ENCODE results near the gene GPC6. TPM values are rescaled to one million over a fixed set of nuclear protein-coding genes. Genes with fewer than 3 reads are reported as not detected.

GPC6 gene
- total and polyA plus RNA-seq, 10 donors: 0.22 to 9.3 (median 4.5) TPM

GRCh38 chr13:93496985-93497673 is 270.5 kb downstream of the GPC6 start:
- intact Hi-C loops (cut with DNase I; ENCODE audit: low total_unique reads): no loop called here
- 72 to 80% (median 73%) methylated on average over 8 of the region's 8 CpGs for WGBS, 5 donors
- TF ChIP-seq CTCF (IDR thresholded peaks at IDR 0.05 in 8 of 11, conservative IDR thresholded peaks at IDR 0.05 in 3 of 11): no peak
- TF ChIP-seq POLR2AphosphoS5 (IDR thresholded peaks at IDR 0.05): no peak
- TF ChIP-seq POLR2A (IDR thresholded peaks at IDR 0.05): no peak

GRCh38 chr13:93499991-93500390 is 273.4 kb downstream of the GPC6 start:
- no peak for DNase-seq
- H3K4me1 ChIP-seq: no peaks in the 10 kb centered on the region
- no peak overlapping the region for H3K27ac ChIP-seq
- no peaks in the 10 kb centered on the region for H3K36me3 ChIP-seq
- TF ChIP-seq POLR2A (IDR thresholded peaks at IDR 0.05): no peak
- TF ChIP-seq POLR2AphosphoS5 (IDR thresholded peaks at IDR 0.05): no peak
- TF ChIP-seq CTCF (IDR thresholded peaks at IDR 0.05 in 8 of 11, conservative IDR thresholded peaks at IDR 0.05 in 3 of 11): no peak
- no peak overlapping the region for H3K4me3 ChIP-seq
- peaks cover 0 to 10% (median 0%) of the 10 kb centered on the region in 8 donors for H3K9me3 ChIP-seq
- 30 to 43% (median 37%) methylated on average over 5 of the region's 5 CpGs for WGBS, 5 donors
- intact Hi-C loops (cut with DNase I; ENCODE audit: low total_unique reads): no loop called here
- H3K27me3 ChIP-seq (replicated peaks in 1 of 7): no peaks in the 10 kb centered on the region

More at GRCh38 chr13:93496985-93497673, 270.5 kb downstream of the GPC6 start:
- H3K27ac ChIP-seq: no peak overlapping the region
- no peak for DNase-seq
- no peaks in the 10 kb centered on the region for H3K4me1 ChIP-seq
- no peaks in the 10 kb centered on the region for H3K27me3 ChIP-seq (replicated peaks in 1 of 7)
- peaks cover 0 to 10% (median 2%) of the 10 kb centered on the region in 8 donors for H3K9me3 ChIP-seq
- H3K4me3 ChIP-seq: no peak overlapping the region
- H3K36me3 ChIP-seq: no peaks in the 10 kb centered on the region

- Histone ChIP-seq H3K9me3 (peaks cover 0 to 10% (median 0%) of the 10 kb centered on the region in 8 donors), H3K27ac (no peak overlapping the region), H3K4me3 (no peak overlapping the region), H3K27me3 (replicated peaks in 1 of 7) (no peaks in the 10 kb centered on the region), H3K36me3 (no peaks in the 10 kb centered on the region), H3K4me1 (no peaks in the 10 kb centered on the region)
- intact Hi-C loops (cut with DNase I; ENCODE audit: low total_unique reads): no loop called here
- no peak for DNase-seq
- 84 to 94% (median 88%) methylated on average over 1 of the region's 1 CpG for WGBS, 5 donors
- TF ChIP-seq CTCF (IDR thresholded peaks at IDR 0.05 in 8 of 11, conservative IDR thresholded peaks at IDR 0.05 in 3 of 11) (no peak), POLR2A (IDR thresholded peaks at IDR 0.05) (no peak), POLR2AphosphoS5 (IDR thresholded peaks at IDR 0.05) (no peak)
These were observed 275.5 kb downstream of the GPC6 start for GRCh38 chr13:93502071-93502470.

- no peak overlapping the region for H3K27ac ChIP-seq
- peaks cover 0 to 5% (median 0%) of the 10 kb centered on the region in 8 donors for H3K9me3 ChIP-seq
- 58 to 85% (median 78%) methylated on average over 1 of the region's 1 CpG for WGBS, 5 donors
- H3K4me1 ChIP-seq: no peaks in the 10 kb centered on the region
- H3K36me3 ChIP-seq: no peaks in the 10 kb centered on the region
- DNase-seq: no peak
- no peak overlapping the region for H3K4me3 ChIP-seq
- TF ChIP-seq POLR2AphosphoS5 (IDR thresholded peaks at IDR 0.05): no peak
- no peak for TF ChIP-seq CTCF (IDR thresholded peaks at IDR 0.05 in 8 of 11, conservative IDR thresholded peaks at IDR 0.05 in 3 of 11)
- TF ChIP-seq POLR2A (IDR thresholded peaks at IDR 0.05): no peak
- intact Hi-C loops (cut with DNase I; ENCODE audit: low total_unique reads): no loop called here
- H3K27me3 ChIP-seq (replicated peaks in 1 of 7): no peaks in the 10 kb centered on the region
These were observed 276.5 kb downstream of the GPC6 start for GRCh38 chr13:93502987-93503615.
